ENCODE results near the gene C16orf74. TPM values are rescaled to one million over a fixed set of nuclear protein-coding genes. Genes with fewer than 3 reads are reported as not detected.

The C16orf74 gene
- total RNA-seq, 2 donors from 2014 or later = 4.6 to 7.2 TPM

DNA sequence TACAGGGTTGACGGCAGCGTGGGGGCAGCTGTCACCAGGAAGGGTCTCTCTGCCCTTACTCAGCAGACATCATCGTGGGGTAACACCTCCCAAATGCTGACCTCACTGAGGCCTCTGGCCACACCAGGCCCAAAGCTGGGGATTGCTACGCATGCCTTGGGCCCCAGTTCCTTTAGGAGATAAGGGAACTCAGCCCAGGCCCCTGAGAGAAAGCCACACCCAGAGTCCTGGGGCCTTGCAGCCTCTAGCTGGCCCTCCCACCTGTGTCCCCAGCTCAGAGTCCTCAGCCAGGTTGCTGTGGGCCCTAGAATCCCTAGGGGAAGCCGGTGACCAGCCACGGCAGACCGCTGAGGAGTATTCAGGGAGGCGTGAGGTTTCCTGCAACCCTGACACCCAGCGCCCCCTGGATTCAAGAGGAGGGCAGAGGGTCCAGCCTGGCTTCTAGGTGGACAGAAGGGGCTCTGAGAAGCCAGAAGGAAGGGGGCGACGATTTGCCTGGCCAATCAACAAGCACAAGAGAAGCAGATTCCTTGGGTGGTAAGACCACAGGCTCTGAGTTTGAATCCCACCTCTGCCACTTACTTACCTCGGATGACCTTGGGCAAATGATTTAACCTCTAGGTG is 51.8 kb downstream of the C16orf74 start:
- no peak overlapping the region for H3K4me3 Mint-ChIP-seq
- H3K9me3 ChIP-seq (ENCODE audit: control insufficient read depth, low read length, poor library complexity, severe bottlenecking) = no peaks in the 10 kb centered on the region
- no peak for DNase-seq
- no peak overlapping the region for H3K27ac Mint-ChIP-seq
- no peaks in the 10 kb centered on the region for H3K36me3 Mint-ChIP-seq (ENCODE audit: low read depth)
- H3K4me1 Mint-ChIP-seq = no peaks in the 10 kb centered on the region
- H3K27me3 Mint-ChIP-seq = peaks cover 19% of the 10 kb centered on the region
- no peak for ATAC-seq

DNA sequence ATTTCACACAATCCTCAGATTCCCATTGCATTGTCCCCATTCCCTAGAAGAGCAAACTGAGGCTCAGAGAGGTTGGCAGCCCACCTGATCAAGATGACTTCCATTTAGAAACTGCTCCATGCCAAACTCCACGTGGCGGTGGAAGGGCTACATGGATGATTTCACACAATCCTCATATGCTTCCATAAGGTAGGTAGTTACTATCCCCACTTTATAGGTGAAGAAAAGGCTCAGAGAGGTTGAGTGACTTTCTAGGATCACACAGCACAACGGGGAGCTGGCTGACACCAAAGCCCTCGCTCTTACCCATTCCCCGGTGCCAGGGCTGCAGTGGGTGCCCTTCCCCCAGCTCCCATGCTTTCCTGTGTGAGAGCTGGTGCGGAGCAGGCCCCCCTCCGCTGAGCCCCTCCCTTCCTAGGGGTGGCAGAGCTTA is 52.4 kb downstream of the C16orf74 start:
- Mint-ChIP-seq H3K4me3 (no peak overlapping the region), H3K27me3 (peaks cover 19% of the 10 kb centered on the region), H3K4me1 (no peaks in the 10 kb centered on the region), H3K36me3 (ENCODE audit: low read depth) (no peaks in the 10 kb centered on the region), H3K27ac (no peak overlapping the region)
- ATAC-seq = no peak
- DNase-seq = no peak
- no peaks in the 10 kb centered on the region for H3K9me3 ChIP-seq (ENCODE audit: control insufficient read depth, low read length, poor library complexity, severe bottlenecking)

DNA sequence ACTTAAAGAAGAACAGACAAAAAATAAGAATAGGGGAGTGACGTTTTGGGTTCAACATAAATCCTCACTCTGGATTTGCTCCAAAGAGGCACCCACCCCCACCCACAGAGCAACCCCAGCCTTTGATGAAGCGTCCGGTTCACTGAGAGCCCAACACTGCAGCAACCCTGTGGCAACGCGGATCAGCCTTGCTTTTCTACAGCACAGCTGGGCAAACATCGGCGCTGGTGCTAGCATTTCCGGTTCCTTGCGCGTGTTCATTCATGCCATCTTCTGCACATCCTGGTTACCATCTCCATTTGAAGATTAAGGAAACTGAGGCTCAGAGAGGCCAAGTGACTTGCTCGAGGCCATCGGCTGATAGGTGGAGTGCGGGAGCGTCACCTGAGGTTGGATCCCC is 53.5 kb downstream of the C16orf74 start:
- no peaks in the 10 kb centered on the region for H3K36me3 Mint-ChIP-seq (ENCODE audit: low read depth)
- ATAC-seq (no peak), DNase-seq (no peak)
- no peaks in the 10 kb centered on the region for H3K9me3 ChIP-seq (ENCODE audit: control insufficient read depth, low read length, poor library complexity, severe bottlenecking)
- no peak overlapping the region for H3K4me3 Mint-ChIP-seq
- no peaks in the 10 kb centered on the region for H3K4me1 Mint-ChIP-seq
- H3K27me3 Mint-ChIP-seq = peaks cover 19% of the 10 kb centered on the region
- no peak overlapping the region for H3K27ac Mint-ChIP-seq

DNA sequence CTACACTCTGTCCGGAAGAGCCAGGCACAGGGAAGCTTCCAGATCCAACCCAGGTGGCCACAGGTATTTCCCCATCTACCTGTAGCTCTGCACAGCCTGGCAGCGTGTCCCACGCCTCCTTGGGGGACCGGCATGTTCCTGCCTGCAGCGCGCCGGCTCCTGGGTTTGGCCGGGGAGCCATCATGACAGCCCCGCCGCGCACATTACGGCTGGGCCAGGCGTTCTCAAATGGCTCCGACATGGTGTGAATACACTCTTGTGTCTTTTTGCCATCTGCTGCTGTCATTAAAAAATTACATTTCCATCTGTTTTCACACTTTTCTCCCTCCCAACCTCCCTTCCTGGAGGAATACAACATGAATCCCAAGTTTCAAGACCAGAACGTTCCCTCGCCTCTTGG is 54.1 kb downstream of the C16orf74 start:
- no peak overlapping the region for H3K4me3 Mint-ChIP-seq
- H3K4me1 Mint-ChIP-seq = no peaks in the 10 kb centered on the region
- H3K27ac Mint-ChIP-seq = no peak overlapping the region
- no peaks in the 10 kb centered on the region for H3K9me3 ChIP-seq (ENCODE audit: control insufficient read depth, low read length, poor library complexity, severe bottlenecking)
- DNase-seq (no peak), ATAC-seq (no peak)
- H3K36me3 Mint-ChIP-seq (ENCODE audit: low read depth) = no peaks in the 10 kb centered on the region
- H3K27me3 Mint-ChIP-seq = peaks cover 19% of the 10 kb centered on the region

DNA sequence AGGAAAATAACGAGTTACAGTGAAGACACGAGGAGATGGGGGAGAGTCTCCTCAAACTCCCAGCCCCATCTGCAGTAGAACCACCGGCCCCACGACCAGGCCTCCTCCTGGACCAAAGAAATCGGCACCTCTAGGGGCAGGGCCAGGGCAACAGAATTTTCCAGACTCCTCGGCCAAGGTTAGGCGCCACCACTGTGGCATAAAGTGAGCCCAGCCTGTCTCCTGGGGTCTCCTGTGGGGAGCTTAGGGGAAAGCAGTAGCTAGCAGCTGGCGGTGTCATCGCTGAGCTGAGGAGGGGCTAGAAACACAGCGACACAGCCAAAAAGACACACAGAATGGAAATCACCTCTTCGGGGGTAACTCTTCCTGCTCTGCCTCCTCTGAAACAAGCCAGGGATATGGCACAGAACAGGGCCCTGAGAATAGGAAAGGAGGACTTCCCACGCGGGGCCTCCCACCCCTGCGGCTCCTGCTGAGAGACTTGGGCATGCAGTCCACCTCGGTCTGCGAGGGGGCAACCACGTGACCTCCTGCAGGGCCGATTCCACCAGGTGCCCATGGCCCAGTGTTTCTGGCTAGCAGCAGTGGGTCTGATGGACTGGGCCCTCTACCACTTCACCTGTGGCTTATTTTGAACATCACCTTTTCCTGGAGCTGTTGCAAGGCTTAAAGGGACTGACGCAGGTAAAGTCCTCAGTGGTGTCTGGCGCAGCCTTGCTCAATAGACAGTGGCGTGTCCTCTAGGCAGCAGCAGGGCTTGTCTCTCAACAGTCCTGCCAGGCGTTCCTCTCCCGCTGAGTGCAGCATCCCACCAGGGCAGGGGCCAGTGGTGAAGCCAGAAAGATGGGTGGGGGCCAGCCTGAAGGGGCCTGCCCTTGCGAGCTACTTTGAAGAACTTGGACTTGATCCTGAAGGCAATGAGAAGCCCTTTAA is 55.4 kb downstream of the C16orf74 start:
- Mint-ChIP-seq H3K27ac (no peak overlapping the region), H3K27me3 (peaks cover 19% of the 10 kb centered on the region), H3K4me1 (no peaks in the 10 kb centered on the region), H3K36me3 (ENCODE audit: low read depth) (no peaks in the 10 kb centered on the region), H3K4me3 (no peak overlapping the region)
- no peak for ATAC-seq
- no peaks in the 10 kb centered on the region for H3K9me3 ChIP-seq (ENCODE audit: control insufficient read depth, low read length, poor library complexity, severe bottlenecking)
- no peak for DNase-seq

DNA sequence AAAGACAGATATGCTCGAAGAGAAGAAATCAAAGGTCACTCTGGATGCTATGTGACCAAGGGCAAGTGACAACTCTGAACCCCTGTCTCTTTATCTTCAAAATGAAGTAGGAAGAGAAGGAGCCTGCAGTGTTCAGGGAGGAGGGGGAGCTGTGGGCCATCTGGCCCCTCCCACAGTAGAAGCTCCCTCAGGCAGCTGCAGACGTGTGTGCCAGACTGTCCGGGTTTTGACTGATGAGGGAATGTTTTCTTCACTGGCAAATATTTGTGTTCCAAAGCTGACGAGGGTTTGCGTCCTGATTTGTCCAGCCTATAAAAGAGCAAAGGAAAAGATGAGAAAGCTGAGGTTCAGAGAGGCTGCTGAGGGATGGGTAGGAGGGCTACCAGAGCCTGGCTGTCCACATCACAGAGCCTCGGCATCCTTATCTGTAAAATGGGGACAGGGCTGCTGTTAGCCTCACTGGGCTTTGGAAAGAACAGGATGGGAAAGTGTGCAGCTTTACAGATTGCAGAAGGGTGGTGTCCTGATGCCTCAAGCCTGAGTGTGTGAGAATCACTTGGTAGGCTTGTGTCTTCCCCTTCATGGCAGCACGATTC is 60.3 kb downstream of the C16orf74 start:
- ATAC-seq = no peak
- Mint-ChIP-seq H3K4me1 (peaks cover 4% of the 10 kb centered on the region), H3K36me3 (ENCODE audit: low read depth) (no peaks in the 10 kb centered on the region), H3K27me3 (no peaks in the 10 kb centered on the region), H3K4me3 (no peak overlapping the region), H3K27ac (peak overlapping the region; percentile 16)
- no peak for DNase-seq
- H3K9me3 ChIP-seq (ENCODE audit: control insufficient read depth, low read length, poor library complexity, severe bottlenecking) = no peaks in the 10 kb centered on the region

DNA sequence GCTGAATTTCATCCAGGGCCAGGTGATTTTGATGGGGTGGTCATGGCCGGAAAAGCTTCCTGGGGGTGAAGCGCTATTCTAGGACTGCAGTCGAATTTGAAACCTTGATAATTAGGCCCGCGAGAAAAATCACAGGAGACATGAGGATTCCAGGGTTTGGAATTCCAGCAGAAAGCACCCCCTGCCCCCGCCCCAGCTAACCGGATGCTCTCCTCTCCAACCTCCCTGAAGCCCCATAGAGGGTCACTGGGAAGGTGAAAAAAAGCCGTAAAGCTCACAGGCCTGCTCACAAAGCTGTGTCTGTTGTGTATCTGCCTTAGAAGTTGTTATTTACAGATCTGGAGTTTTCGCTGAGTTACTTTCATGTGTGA is 61.0 kb downstream of the C16orf74 start:
- peak overlapping the region; percentile 16 for H3K27ac Mint-ChIP-seq
- H3K27me3 Mint-ChIP-seq = no peaks in the 10 kb centered on the region
- DNase-seq = no peak
- no peak overlapping the region for H3K4me3 Mint-ChIP-seq
- H3K4me1 Mint-ChIP-seq = peaks cover 4% of the 10 kb centered on the region
- no peaks in the 10 kb centered on the region for H3K36me3 Mint-ChIP-seq (ENCODE audit: low read depth)
- H3K9me3 ChIP-seq (ENCODE audit: control insufficient read depth, low read length, poor library complexity, severe bottlenecking) = no peaks in the 10 kb centered on the region
- ATAC-seq = no peak

DNA sequence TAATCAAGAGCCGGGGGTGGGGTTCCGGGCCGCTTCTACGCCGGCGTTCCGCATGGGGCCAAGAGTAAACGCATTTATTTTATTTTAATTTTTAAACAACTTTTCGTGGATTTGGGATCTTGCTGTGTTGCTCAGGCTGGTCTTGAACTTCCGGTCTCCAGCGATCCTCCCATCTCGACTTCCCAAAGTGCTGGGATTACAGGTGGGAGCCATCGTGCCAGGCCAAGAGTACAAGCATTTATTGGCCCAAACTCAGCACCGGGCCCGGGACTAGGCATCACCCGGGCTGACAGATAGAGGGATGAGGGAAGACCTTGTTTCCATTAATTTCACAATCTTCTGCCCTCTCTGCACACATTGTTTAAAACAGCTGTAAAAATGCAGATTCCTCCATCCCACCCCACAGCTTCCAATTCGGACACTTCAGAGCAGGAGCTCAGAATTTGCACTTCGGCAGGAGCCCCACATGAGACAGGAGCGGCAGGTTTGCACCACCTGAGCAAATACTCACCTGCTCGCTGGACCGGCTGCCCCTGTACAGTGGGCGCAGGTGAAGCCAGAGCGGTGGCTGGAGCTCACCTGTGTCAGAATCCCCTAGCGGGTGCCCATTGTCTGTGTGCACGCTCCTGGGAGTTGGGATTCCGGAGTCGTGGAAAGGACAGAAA is 61.5 kb downstream of the C16orf74 start:
- ATAC-seq (no peak), DNase-seq (no peak)
- H3K4me1 Mint-ChIP-seq = peaks cover 4% of the 10 kb centered on the region
- H3K4me3 Mint-ChIP-seq = peak overlapping the region; percentile 80
- H3K27me3 Mint-ChIP-seq = no peaks in the 10 kb centered on the region
- H3K36me3 Mint-ChIP-seq (ENCODE audit: low read depth) = no peaks in the 10 kb centered on the region
- H3K9me3 ChIP-seq (ENCODE audit: control insufficient read depth, low read length, poor library complexity, severe bottlenecking) = no peaks in the 10 kb centered on the region
- no peak overlapping the region for H3K27ac Mint-ChIP-seq

DNA sequence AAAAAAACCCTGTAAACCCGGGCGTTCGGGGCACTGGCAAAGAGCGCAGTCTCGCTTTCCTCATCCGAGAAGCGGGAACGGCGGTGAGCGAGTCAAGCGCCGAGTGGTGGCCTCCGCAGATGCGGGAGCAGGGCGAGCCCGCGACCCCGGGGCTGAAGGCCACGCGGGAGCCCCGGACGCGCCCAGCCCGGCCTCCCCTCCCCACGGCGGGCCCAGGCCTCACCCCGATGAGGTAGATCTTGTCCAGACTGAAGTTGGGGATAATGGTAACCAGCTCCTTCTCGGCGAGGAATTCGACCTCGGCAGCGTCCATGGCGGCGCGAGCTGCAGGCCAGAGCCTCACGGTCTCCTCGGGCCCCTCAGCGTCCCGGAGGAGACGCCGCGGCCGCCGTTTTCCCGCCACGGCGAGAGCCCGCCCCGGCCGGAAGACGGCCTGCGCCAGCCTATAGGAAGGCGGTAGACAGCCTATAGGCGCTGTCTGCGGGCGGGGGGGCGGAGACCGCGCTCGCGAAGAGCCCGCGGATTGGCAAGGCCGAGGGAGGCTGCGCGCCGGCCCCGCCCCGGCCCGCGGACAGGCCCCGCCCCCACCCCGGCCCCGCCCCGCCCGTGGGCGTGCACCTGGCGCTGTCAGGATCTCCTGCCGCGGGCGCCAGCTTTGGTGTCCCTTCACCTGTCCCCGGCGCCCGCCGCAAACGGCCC is 62.2 kb downstream of the C16orf74 start, which contains the start of gene GINS2:
Gene GINS2 (minus strand): TSS at position 369 of the 699 bp plus-strand sequence. CDS start 56 bp downstream, at position 313.
- ATAC-seq (peak; percentile 100), DNase-seq (peak; percentile 79 to 92 (median 91))
- Mint-ChIP-seq H3K27me3 (no peaks in the 10 kb centered on the region), H3K4me1 (peaks cover 4% of the 10 kb centered on the region), H3K36me3 (ENCODE audit: low read depth) (no peaks in the 10 kb centered on the region), H3K27ac (no peak within 1 kb of the TSS), H3K4me3 (peak within 1 kb of the TSS; percentile 82)
- no peaks in the 10 kb centered on the region for H3K9me3 ChIP-seq (ENCODE audit: control insufficient read depth, low read length, poor library complexity, severe bottlenecking)

DNA sequence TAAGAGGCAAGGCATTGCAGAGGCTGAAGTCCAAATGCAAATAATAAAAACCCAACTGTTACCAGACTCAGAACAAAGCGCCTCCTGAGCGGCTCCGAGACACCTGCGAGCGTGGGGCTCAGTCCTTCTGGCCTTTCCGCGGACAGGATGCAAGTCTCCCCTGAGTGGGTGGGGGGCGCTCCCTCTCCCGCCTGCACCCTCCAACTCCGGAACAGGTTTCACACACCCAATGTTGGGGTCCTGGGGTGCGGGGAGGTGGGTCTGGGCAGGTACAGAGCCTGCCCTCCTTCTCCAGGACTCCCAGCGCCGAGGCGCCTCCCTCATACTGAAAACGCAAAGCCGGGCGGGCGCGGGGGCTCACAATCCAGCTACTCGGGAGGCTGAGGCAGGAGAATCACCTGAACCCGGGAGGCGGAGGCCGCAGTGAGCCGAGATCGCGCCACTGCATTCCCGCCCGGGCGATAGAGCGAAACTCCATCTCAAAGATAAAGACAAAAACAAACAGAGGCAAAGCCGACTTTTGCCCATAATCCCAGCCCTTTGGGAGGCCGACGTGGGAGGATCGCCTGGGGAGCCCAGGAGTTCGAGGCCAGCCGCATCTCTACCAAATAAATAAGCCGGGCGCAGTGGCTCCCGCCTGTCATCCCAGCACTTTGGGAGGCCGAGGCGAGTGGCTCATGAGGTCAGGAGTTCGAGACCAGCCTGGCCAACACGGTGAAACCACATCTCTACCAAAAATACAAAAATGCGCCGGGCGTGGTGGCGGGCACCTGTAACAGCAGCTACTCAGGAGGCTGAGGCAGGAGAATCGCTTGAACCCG is 63.0 kb downstream of the C16orf74 start:
- peaks cover 10% of the 10 kb centered on the region for H3K4me1 Mint-ChIP-seq
- peak overlapping the region; percentile 82 for H3K4me3 Mint-ChIP-seq
- H3K27ac Mint-ChIP-seq = no peak overlapping the region
- ATAC-seq = no peak
- no peak for DNase-seq
- H3K36me3 Mint-ChIP-seq (ENCODE audit: low read depth) = peaks cover 7% of the 10 kb centered on the region
- H3K27me3 Mint-ChIP-seq = no peaks in the 10 kb centered on the region
- H3K9me3 ChIP-seq (ENCODE audit: control insufficient read depth, low read length, poor library complexity, severe bottlenecking) = no peaks in the 10 kb centered on the region

DNA sequence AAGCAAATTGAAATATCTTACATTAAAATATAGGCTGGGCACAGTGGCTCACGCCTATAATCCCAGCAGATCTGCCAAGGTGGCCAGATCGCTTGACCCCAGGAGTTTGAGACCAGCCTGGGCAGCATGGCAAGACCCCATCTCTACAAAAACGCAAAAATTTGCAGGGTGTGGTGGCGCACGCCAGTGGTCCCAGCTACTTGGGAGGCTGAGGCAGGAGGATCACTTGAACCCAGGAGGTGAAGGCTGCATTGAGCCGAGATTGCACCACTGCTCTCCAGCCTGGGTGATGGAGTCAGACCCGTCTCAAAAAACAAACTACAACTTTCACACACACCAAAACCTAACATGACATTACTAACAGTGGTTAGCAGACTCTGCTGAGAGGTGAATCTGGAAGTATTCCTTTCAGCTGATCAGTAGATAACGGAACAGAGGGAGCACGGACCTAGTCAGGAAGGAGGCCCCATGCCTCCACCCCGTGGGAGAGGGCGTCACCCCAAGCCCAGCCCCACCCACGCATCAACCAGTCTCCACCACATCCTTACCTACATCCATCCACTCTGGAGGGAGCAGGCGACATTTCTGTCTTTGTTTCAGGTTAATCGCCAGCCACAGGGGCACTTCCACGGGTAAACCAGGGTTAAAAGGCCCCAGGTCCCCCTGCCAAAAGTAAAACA is 63.8 kb downstream of the C16orf74 start:
- H3K27ac Mint-ChIP-seq = no peak overlapping the region
- H3K4me3 Mint-ChIP-seq = peak overlapping the region; percentile 31
- ATAC-seq = no peak
- peak in 1 of 3 donors; percentile 25 for DNase-seq
- no peaks in the 10 kb centered on the region for H3K9me3 ChIP-seq (ENCODE audit: control insufficient read depth, low read length, poor library complexity, severe bottlenecking)
- H3K4me1 Mint-ChIP-seq = peaks cover 10% of the 10 kb centered on the region
- H3K36me3 Mint-ChIP-seq (ENCODE audit: low read depth) = peaks cover 7% of the 10 kb centered on the region
- no peaks in the 10 kb centered on the region for H3K27me3 Mint-ChIP-seq

Measured in T-helper 17 cell (primary cell).